ENCODE measurements around the gene EPB41L3. TPM values are rescaled to one million over a fixed set of nuclear protein-coding genes. Genes with fewer than 3 reads are reported as not detected.

The EPB41L3 gene
- polyA plus RNA-seq, 2 of the 4 experiments (the other 2 are of a cell fraction), result 0.46 to 1.00 TPM

DNA sequence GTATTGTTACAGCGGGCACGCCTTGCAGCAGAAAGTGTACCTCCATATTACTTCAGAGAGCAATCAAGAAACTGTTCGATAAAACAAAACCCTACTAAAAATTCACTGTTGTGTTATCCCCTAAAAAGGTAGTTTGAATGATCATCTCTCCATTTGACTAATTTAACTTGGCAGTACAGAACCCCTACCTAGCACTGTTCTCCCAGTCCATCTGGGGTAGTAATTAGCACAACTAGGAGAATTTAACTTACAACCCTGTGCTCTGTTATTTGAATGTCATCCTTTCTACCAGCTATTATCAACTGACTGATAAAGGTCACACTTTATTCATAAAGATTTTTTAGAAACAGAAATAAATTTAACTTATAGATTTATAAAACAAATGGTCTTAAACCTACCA is 121.2 kb downstream of the EPB41L3 start:
- TF ChIP-seq FOSB (CRISPR knock-in tag; IDR thresholded peaks at IDR 0.05) (no peak), FOXS1 (CRISPR knock-in tag; IDR thresholded peaks at IDR 0.05) (no peak), GATA3 (IDR thresholded peaks at IDR 0.05; ENCODE audit: borderline replicate concordance) (no peak), CHD4 (IDR thresholded peaks at IDR 0.05; ENCODE audit: borderline replicate concordance) (no peak)
- TF ChIP-seq, protein P1, sequence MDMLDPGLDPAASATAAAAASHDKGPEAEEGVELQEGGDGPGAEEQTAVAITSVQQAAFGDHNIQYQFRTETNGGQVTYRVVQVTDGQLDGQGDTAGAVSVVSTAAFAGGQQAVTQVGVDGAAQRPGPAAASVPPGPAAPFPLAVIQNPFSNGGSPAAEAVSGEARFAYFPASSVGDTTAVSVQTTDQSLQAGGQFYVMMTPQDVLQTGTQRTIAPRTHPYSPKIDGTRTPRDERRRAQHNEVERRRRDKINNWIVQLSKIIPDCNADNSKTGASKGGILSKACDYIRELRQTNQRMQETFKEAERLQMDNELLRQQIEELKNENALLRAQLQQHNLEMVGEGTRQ (IDR thresholded peaks at IDR 0.05), result no peak
- Histone ChIP-seq H3K4me3 (no peak overlapping the region), H3K9me3 (no peaks in the 10 kb centered on the region), H3K4me2 (no peak overlapping the region), H3K4me1 (no peaks in the 10 kb centered on the region), H3K27ac (no peak overlapping the region)
- WGBS (ENCODE audit: missing lambda C conversion rate), result 69% methylated on average over 3 of the region's 3 CpGs
- CTCF ChIA-PET, result no interaction called here
- DNase-seq (ENCODE audit: low read depth in 1 of 2, low spot score in 1 of 2) (no peak), FAIRE-seq (no peak), ATAC-seq (no peak)
- POLR2A ChIA-PET, result no interaction called here

DNA sequence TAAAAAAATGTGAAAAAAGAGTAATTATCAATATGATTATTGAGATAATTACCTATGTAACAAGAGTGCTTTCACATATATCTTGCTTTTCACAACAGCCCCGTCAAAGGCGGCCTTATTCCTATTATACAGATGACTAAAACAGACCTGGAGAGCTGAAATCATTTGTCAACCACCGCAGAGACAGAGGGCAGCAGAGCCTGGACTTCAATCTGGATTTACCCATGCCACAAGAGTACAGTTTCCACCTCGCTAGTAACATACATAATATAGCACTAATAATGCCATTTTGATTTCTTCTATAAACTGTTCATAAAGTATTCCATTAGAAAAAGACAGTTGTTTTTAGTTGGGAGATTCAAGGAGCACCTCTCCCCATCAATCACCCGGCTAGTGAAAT is 121.8 kb downstream of the EPB41L3 start:
- POLR2A ChIA-PET, result no interaction called here
- CTCF ChIA-PET, result no interaction called here
- H3K4me1 ChIP-seq, result no peaks in the 10 kb centered on the region
- no peaks in the 10 kb centered on the region for H3K9me3 ChIP-seq
- no peak for FAIRE-seq
- H3K27ac ChIP-seq, result no peak overlapping the region
- no peak overlapping the region for H3K4me3 ChIP-seq
- no peak for ATAC-seq
- no peak for TF ChIP-seq HOXA7 (CRISPR knock-in tag; IDR thresholded peaks at IDR 0.05)
- DNase-seq (ENCODE audit: low read depth in 1 of 2, low spot score in 1 of 2), result no peak
- no peak overlapping the region for H3K4me2 ChIP-seq
- WGBS (ENCODE audit: missing lambda C conversion rate), result 14% methylated on average over 5 of the region's 5 CpGs

DNA sequence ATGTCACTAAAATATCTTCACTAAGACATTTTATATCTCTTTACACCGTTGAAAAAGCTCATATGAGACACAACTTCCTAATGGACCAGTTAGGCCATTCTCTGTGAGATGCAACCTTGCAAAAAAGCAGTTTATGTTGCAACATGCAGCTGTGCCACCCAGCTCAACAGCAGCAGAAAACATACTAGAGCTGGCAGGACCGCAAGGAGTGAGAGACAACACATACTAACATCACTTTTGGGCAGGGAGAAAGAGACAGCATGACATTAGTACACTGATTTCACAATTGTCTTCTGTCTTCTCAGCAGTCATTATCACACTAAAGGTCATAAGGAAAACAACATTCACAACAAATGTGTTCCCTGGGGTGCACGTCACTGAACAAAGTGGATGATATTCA is 122.9 kb downstream of the EPB41L3 start:
- H3K4me1 ChIP-seq, result no peaks in the 10 kb centered on the region
- no peak overlapping the region for H3K4me3 ChIP-seq
- ChIA-PET CTCF (no interaction called here), POLR2A (no interaction called here)
- DNase-seq (ENCODE audit: low read depth in 1 of 2, low spot score in 1 of 2) (no peak), ATAC-seq (no peak), FAIRE-seq (no peak)
- no peaks in the 10 kb centered on the region for H3K9me3 ChIP-seq
- TF ChIP-seq HEYL (CRISPR knock-in tag; IDR thresholded peaks at IDR 0.05) (no peak), CEBPB (IDR thresholded peaks at IDR 0.05) (no peak), CBX8 (IDR thresholded peaks at IDR 0.05) (no peak), POLR2A (IDR thresholded peaks at IDR 0.05; ENCODE audit: low read length) (no peak), HOXB13 (CRISPR knock-in tag; IDR thresholded peaks at IDR 0.05; ENCODE audit: low read depth) (no peak), KDM1A (IDR thresholded peaks at IDR 0.05; ENCODE audit: low read depth) (no peak)
- TF ChIP-seq, protein P2, sequence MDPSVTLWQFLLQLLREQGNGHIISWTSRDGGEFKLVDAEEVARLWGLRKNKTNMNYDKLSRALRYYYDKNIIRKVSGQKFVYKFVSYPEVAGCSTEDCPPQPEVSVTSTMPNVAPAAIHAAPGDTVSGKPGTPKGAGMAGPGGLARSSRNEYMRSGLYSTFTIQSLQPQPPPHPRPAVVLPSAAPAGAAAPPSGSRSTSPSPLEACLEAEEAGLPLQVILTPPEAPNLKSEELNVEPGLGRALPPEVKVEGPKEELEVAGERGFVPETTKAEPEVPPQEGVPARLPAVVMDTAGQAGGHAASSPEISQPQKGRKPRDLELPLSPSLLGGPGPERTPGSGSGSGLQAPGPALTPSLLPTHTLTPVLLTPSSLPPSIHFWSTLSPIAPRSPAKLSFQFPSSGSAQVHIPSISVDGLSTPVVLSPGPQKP (IDR thresholded peaks at IDR 0.05; ENCODE audit: low read depth, low read length), result no peak
- TF ChIP-seq, protein P3, sequence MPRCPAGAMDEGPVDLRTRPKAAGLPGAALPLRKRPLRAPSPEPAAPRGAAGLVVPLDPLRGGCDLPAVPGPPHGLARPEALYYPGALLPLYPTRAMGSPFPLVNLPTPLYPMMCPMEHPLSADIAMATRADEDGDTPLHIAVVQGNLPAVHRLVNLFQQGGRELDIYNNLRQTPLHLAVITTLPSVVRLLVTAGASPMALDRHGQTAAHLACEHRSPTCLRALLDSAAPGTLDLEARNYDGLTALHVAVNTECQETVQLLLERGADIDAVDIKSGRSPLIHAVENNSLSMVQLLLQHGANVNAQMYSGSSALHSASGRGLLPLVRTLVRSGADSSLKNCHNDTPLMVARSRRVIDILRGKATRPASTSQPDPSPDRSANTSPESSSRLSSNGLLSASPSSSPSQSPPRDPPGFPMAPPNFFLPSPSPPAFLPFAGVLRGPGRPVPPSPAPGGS (IDR thresholded peaks at IDR 0.05), result no peak
- TF ChIP-seq, protein P1 (IDR thresholded peaks at IDR 0.05), result no peak
- TF ChIP-seq, protein P4, sequence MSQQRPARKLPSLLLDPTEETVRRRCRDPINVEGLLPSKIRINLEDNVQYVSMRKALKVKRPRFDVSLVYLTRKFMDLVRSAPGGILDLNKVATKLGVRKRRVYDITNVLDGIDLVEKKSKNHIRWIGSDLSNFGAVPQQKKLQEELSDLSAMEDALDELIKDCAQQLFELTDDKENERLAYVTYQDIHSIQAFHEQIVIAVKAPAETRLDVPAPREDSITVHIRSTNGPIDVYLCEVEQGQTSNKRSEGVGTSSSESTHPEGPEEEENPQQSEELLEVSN (IDR thresholded peaks at IDR 0.05; ENCODE audit: borderline replicate concordance, low read depth), result no peak
- WGBS (ENCODE audit: missing lambda C conversion rate), result 0% methylated on average over 2 of the region's 3 CpGs
- no peak overlapping the region for H3K4me2 ChIP-seq
- no peak overlapping the region for H3K27ac ChIP-seq

DNA sequence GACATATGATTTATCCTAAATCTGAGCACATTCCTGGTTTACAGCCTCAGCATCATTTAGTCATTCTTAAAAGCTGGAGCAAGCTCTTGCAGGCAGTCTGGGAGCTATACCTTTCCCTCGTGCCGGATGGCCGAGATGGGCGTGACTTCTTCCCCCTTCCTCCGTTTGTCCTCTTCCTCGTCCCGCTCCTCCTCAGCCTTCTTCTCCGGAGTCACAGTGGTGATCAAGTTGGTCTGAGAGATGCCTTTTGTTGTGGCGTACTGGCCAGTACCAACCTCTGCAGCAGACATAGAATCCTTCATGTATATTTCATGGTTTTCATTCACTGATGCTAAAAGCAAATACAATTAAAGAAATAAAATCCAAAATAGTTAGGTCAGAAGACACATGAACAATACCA is 124.2 kb downstream of the EPB41L3 start:
- FAIRE-seq (no peak), DNase-seq (ENCODE audit: low read depth in 1 of 2, low spot score in 1 of 2) (no peak), ATAC-seq (no peak)
- Histone ChIP-seq H3K9me3 (no peaks in the 10 kb centered on the region), H3K4me3 (no peak overlapping the region), H3K27ac (no peak overlapping the region), H3K4me1 (no peaks in the 10 kb centered on the region), H3K4me2 (no peak overlapping the region)
- 18% methylated on average over 9 of the region's 9 CpGs for WGBS (ENCODE audit: missing lambda C conversion rate)
- ChIA-PET POLR2A (no interaction called here), CTCF (no interaction called here)
- TF ChIP-seq, protein P5, sequence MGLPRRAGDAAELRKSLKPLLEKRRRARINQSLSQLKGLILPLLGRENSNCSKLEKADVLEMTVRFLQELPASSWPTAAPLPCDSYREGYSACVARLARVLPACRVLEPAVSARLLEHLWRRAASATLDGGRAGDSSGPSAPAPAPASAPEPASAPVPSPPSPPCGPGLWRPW (IDR thresholded peaks at IDR 0.05), result no peak
- TF ChIP-seq RNF2 (IDR thresholded peaks at IDR 0.05; ENCODE audit: borderline replicate concordance, low read depth) (no peak), HOXB5 (CRISPR knock-in tag; IDR thresholded peaks at IDR 0.05) (no peak), RARB (CRISPR knock-in tag; IDR thresholded peaks at IDR 0.05) (no peak), FOXS1 (CRISPR knock-in tag; IDR thresholded peaks at IDR 0.05) (no peak), ZSCAN20 (CRISPR knock-in tag; IDR thresholded peaks at IDR 0.05) (no peak), HDAC2 (IDR thresholded peaks at IDR 0.05) (no peak), SREBF2 (IDR thresholded peaks at IDR 0.05) (no peak), KDM5A (IDR thresholded peaks at IDR 0.05) (no peak), CBX8 (IDR thresholded peaks at IDR 0.05) (no peak), RCOR1 (IDR thresholded peaks at IDR 0.05; ENCODE audit: low read depth, low read length) (no peak), CHD2 (IDR thresholded peaks at IDR 0.05; ENCODE audit: low read length, partially characterized antibody) (no peak), HOXB13 (CRISPR knock-in tag; IDR thresholded peaks at IDR 0.05; ENCODE audit: low read depth) (no peak)
- TF ChIP-seq, protein P2 (IDR thresholded peaks at IDR 0.05; ENCODE audit: low read depth, low read length), result no peak
- TF ChIP-seq, protein P6, sequence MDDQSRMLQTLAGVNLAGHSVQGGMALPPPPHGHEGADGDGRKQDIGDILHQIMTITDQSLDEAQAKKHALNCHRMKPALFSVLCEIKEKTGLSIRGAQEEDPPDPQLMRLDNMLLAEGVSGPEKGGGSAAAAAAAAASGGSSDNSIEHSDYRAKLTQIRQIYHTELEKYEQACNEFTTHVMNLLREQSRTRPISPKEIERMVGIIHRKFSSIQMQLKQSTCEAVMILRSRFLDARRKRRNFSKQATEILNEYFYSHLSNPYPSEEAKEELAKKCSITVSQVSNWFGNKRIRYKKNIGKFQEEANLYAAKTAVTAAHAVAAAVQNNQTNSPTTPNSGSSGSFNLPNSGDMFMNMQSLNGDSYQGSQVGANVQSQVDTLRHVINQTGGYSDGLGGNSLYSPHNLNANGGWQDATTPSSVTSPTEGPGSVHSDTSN (IDR thresholded peaks at IDR 0.05), result no peak

Measured in A549 (cell line).